ACC112 (cell line): ENCODE data around the gene TNFRSF12A.

Source experiments
- H2AFZ ChIP-seq: fragments of 200-600 bp; sonication (generic); one replicate; pipeline ENCODE4 v1.6.0; 2017; ENCODE audit warnings: antibody characterized with exemption, low read length; ENCODE audit not compliant: unreplicated experiment
- H3K27ac ChIP-seq: fragments of 200-600 bp; sonication (generic); 2 replicates; pipeline ENCODE4 v1.5.1; 2014; ENCODE audit warnings: low read depth, mild to moderate bottlenecking, antibody characterized with exemption, low read length, moderate library complexity
- H3K27me3 ChIP-seq: fragments of 200-600 bp; sonication (generic); 2 replicates; pipeline ENCODE4 v1.6.1; 2014; ENCODE audit warnings: mild to moderate bottlenecking, antibody characterized with exemption, low read length, moderate library complexity, mixed read lengths; ENCODE audit not compliant: insufficient read depth
- H3K36me3 ChIP-seq: fragments of 200-600 bp; sonication (generic); 2 replicates; pipeline ENCODE4 v1.6.1; 2016; ENCODE audit warnings: mild to moderate bottlenecking, antibody characterized with exemption, low read length, moderate library complexity, mixed read lengths; ENCODE audit not compliant: insufficient read depth
- H3K4me1 ChIP-seq: fragments of 200-600 bp; sonication (generic); one replicate; pipeline ENCODE4 v1.6.1; 2016; ENCODE audit warnings: low read length, mixed read lengths; ENCODE audit not compliant: insufficient read depth, unreplicated experiment, control insufficient read depth
- H3K4me3 ChIP-seq: fragments of 200-600 bp; sonication (generic); 2 replicates; pipeline ENCODE4 v1.5.1; 2014; ENCODE audit warnings: mild to moderate bottlenecking, low read depth, low read length
- H3K79me2 ChIP-seq: fragments of 200-600 bp; sonication (generic); one replicate; pipeline ENCODE4 v1.6.0; 2016; ENCODE audit warnings: low read length; ENCODE audit not compliant: control insufficient read depth, unreplicated experiment, insufficient read depth

TNFRSF12A gene

GRCh38 chr16:3020247-3020603 is at the start of gene TNFRSF12A:
TSS of gene TNFRSF12A (plus strand) at chr16:3020368. CDS start at chr16:3020398, 30 bp downstream.
- no peaks in the 10 kb centered on the region for H3K27me3 ChIP-seq
- H3K4me3 ChIP-seq: peak within 1 kb of the TSS; percentile 93
- H3K27ac ChIP-seq: peak within 1 kb of the TSS; percentile 99
- no peaks in the 10 kb centered on the region for H3K36me3 ChIP-seq
- no peaks in the 10 kb centered on the region for H3K79me2 ChIP-seq
- H3K4me1 ChIP-seq: peaks cover 10% of the 10 kb centered on the region
- H2AFZ ChIP-seq: peak within 1 kb of the TSS; percentile 73

- no peaks in the 10 kb centered on the region for H3K36me3 ChIP-seq
These were observed 49.6 kb upstream of the TNFRSF12A start for GRCh38 chr16:2970563-2970962.

GRCh38 chr16:2971134-2971984 is 48.8 kb upstream of the TNFRSF12A start:
- Histone ChIP-seq H3K27me3 (peaks cover 18% of the 10 kb centered on the region; the same call in 1 of the 2 replicates), H2AFZ (no peak overlapping the region), H3K79me2 (no peaks in the 10 kb centered on the region), H3K27ac (no peak overlapping the region), H3K36me3 (no peaks in the 10 kb centered on the region), H3K4me1 (peaks cover 9% of the 10 kb centered on the region), H3K4me3 (peak overlapping the region; percentile 94; the same call in 1 of the 2 replicates)

More at GRCh38 chr16:2970563-2970962, 49.6 kb upstream of the TNFRSF12A start:
- Histone ChIP-seq H3K4me3 (peak overlapping the region; percentile 94), H2AFZ (no peak overlapping the region), H3K27ac (no peak overlapping the region), H3K27me3 (peaks cover 22% of the 10 kb centered on the region; the same call in 1 of the 2 replicates), H3K79me2 (no peaks in the 10 kb centered on the region), H3K4me1 (peaks cover 9% of the 10 kb centered on the region)

GRCh38 chr16:2971985-2972784 is 48.0 kb upstream of the TNFRSF12A start:
- H3K36me3 ChIP-seq: no peaks in the 10 kb centered on the region
- peaks cover 9% of the 10 kb centered on the region for H3K4me1 ChIP-seq

GRCh38 chr16:2973093-2973492 is 47.1 kb upstream of the TNFRSF12A start:
- H3K4me1 ChIP-seq: peaks cover 9% of the 10 kb centered on the region
- H3K36me3 ChIP-seq: no peaks in the 10 kb centered on the region

More at GRCh38 chr16:2971985-2972784, 48.0 kb upstream of the TNFRSF12A start:
- Histone ChIP-seq H3K27me3 (peaks cover 10% of the 10 kb centered on the region; the same call in 1 of the 2 replicates), H2AFZ (no peak overlapping the region), H3K4me3 (no peak overlapping the region), H3K79me2 (no peaks in the 10 kb centered on the region), H3K27ac (no peak overlapping the region)

GRCh38 chr16:2973605-2974318 is 46.4 kb upstream of the TNFRSF12A start:
- H3K27ac ChIP-seq: no peak overlapping the region

More at GRCh38 chr16:2973093-2973492, 47.1 kb upstream of the TNFRSF12A start:
- no peak overlapping the region for H3K27ac ChIP-seq
- peaks cover 1% of the 10 kb centered on the region; the same call in 1 of the 2 replicates for H3K27me3 ChIP-seq
- no peak overlapping the region for H2AFZ ChIP-seq
- H3K4me3 ChIP-seq: no peak overlapping the region
- H3K79me2 ChIP-seq: no peaks in the 10 kb centered on the region

GRCh38 chr16:2974319-2975056 is 45.7 kb upstream of the TNFRSF12A start:
- Histone ChIP-seq H3K36me3 (no peaks in the 10 kb centered on the region), H3K4me1 (peaks cover 3% of the 10 kb centered on the region), H3K27me3 (no peaks in the 10 kb centered on the region), H3K27ac (no peak overlapping the region), H3K79me2 (peaks cover 2% of the 10 kb centered on the region), H3K4me3 (no peak overlapping the region), H2AFZ (no peak overlapping the region)

More at GRCh38 chr16:2973605-2974318, 46.4 kb upstream of the TNFRSF12A start:
- Histone ChIP-seq H3K79me2 (no peaks in the 10 kb centered on the region), H3K4me3 (no peak overlapping the region), H3K4me1 (peaks cover 3% of the 10 kb centered on the region), H3K27me3 (no peaks in the 10 kb centered on the region), H3K36me3 (no peaks in the 10 kb centered on the region), H2AFZ (no peak overlapping the region)

- no peak overlapping the region for H3K4me3 ChIP-seq
- peaks cover 7% of the 10 kb centered on the region for H3K79me2 ChIP-seq
- H3K27me3 ChIP-seq: no peaks in the 10 kb centered on the region
- peaks cover 1% of the 10 kb centered on the region for H3K4me1 ChIP-seq
- H3K27ac ChIP-seq: no peak overlapping the region
- H2AFZ ChIP-seq: no peak overlapping the region
- H3K36me3 ChIP-seq: no peaks in the 10 kb centered on the region
These were observed 44.9 kb upstream of the TNFRSF12A start for GRCh38 chr16:2975161-2975795.

- H3K36me3 ChIP-seq: no peaks in the 10 kb centered on the region
- H3K4me3 ChIP-seq: no peak overlapping the region
- peaks cover 7% of the 10 kb centered on the region for H3K79me2 ChIP-seq
- H2AFZ ChIP-seq: no peak overlapping the region
- no peak overlapping the region for H3K27ac ChIP-seq
- peaks cover 4% of the 10 kb centered on the region for H3K4me1 ChIP-seq
- H3K27me3 ChIP-seq: no peaks in the 10 kb centered on the region
These were observed 44.0 kb upstream of the TNFRSF12A start for GRCh38 chr16:2976201-2976600.
